Keratinocyte (primary cell): ENCODE measurements around the gene BICDL1.

ENCODE experiments used
- EZH2 ChIP-seq: IDR thresholded peaks from one replicate; pipeline ENCODE4 v1.6.1; 2012; ENCODE audit warnings: inconsistent platforms, mild to moderate bottlenecking, low read length, moderate library complexity
- TF ChIP-seq, protein P1 (sequence below), 3 experiments: IDR thresholded peaks in 1 of 3; conservative IDR thresholded peaks in 1 of 3; optimal IDR thresholded peaks in 1 of 3; 2 replicates in 2 of 3; 3 replicates in 1 of 3; pipeline versions ENCODE3 to v1.5.1; 2011; ENCODE audit warnings: low read length in 3 of 3, mild to moderate bottlenecking in 3 of 3, moderate library complexity in 2 of 3, control low read depth in 1 of 3, inconsistent platforms in 1 of 3; ENCODE audit not compliant: insufficient read depth in 2 of 3; ENCODE audit errors: extremely low read depth in 1 of 3

DNA sequence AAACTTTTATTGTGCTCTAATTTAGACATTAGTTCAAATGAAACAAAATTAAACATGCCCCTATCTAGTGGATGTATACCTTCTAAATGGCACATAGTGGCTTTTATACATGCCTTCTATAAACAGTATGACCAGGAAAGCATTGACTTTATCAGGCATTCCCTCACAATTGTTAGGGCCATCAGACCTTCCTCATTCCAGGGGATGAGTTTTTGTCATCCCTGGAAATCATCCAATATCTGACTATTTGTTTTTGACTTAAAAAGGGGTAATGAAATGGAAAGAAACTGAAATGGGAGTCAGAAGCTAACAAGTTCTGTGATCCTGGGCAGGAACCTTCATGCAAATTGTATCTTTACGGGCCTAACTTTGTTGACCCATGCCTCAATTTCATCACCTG, 58.0 kb downstream of the BICDL1 start:
- TF ChIP-seq, protein P1, sequence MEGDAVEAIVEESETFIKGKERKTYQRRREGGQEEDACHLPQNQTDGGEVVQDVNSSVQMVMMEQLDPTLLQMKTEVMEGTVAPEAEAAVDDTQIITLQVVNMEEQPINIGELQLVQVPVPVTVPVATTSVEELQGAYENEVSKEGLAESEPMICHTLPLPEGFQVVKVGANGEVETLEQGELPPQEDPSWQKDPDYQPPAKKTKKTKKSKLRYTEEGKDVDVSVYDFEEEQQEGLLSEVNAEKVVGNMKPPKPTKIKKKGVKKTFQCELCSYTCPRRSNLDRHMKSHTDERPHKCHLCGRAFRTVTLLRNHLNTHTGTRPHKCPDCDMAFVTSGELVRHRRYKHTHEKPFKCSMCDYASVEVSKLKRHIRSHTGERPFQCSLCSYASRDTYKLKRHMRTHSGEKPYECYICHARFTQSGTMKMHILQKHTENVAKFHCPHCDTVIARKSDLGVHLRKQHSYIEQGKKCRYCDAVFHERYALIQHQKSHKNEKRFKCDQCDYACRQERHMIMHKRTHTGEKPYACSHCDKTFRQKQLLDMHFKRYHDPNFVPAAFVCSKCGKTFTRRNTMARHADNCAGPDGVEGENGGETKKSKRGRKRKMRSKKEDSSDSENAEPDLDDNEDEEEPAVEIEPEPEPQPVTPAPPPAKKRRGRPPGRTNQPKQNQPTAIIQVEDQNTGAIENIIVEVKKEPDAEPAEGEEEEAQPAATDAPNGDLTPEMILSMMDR (optimal IDR thresholded peaks at IDR 0.05 in 1 of 3, IDR thresholded peaks at IDR 0.05 in 1 of 3, conservative IDR thresholded peaks at IDR 0.05 in 1 of 3; ENCODE audit: extremely low read depth in 1 of 3, insufficient read depth in 2 of 3, low read length in 3 of 3) = no peak
- TF ChIP-seq EZH2 = no peak
